Liver (tissue), 3 donors: Measurements from ENCODE around the gene OR8B8.

Experiments
- FOXA1 ChIP-seq: IDR thresholded peaks from 2 replicates; pipeline ENCODE4 v1.6.1; 2016; ENCODE audit warnings: antibody characterized with exemption
- FOXA2 ChIP-seq: IDR thresholded peaks from 2 replicates; pipeline ENCODE4 v1.6.1; 2016; ENCODE audit warnings: antibody characterized with exemption
- GABPA ChIP-seq, 2 donors: IDR thresholded peaks in 1 of 2; conservative IDR thresholded peaks in 1 of 2; 2 replicates each; pipeline ENCODE4 v1.6.1; 2016; ENCODE audit warnings: antibody characterized with exemption in 2 of 2, mild to moderate bottlenecking in 1 of 2, moderate library complexity in 1 of 2
- HNF4A ChIP-seq, 2 donors: conservative IDR thresholded peaks; 2 replicates each; pipeline ENCODE4 v1.6.1; 2016; ENCODE audit warnings: antibody characterized with exemption in 2 of 2, mild to moderate bottlenecking in 2 of 2
- JUND ChIP-seq, 2 donors: IDR thresholded peaks; 2 replicates each; pipeline ENCODE4 v1.6.1; 2016; ENCODE audit warnings: antibody characterized with exemption in 2 of 2
- SP1 ChIP-seq: IDR thresholded peaks from 2 replicates; pipeline ENCODE4 v1.6.1; 2018; ENCODE audit warnings: antibody characterized with exemption, mild to moderate bottlenecking
- TAF1 ChIP-seq: conservative IDR thresholded peaks from 2 replicates; pipeline ENCODE4 v1.6.1; 2016; ENCODE audit warnings: antibody characterized with exemption, mild to moderate bottlenecking
- YY1 ChIP-seq: IDR thresholded peaks from 2 replicates; pipeline ENCODE4 v1.6.1; 2016; ENCODE audit warnings: antibody characterized with exemption, mild to moderate bottlenecking
- TF ChIP-seq, protein P1 (sequence below): fragments of 150-350 bp; IDR thresholded peaks from 2 replicates; pipeline ENCODE4 v1.5.1; 2017; ENCODE audit warnings: improper control_type of control experiment, low read depth, low read length; ENCODE audit not compliant: missing input control
- TF ChIP-seq, protein P2 (sequence below): IDR thresholded peaks from 2 replicates; pipeline ENCODE4 v1.6.1; 2016; ENCODE audit warnings: antibody characterized with exemption
- TF ChIP-seq, protein P3 (sequence below): IDR thresholded peaks from 2 replicates; pipeline ENCODE4 v1.6.1; 2016; ENCODE audit warnings: antibody characterized with exemption
- TF ChIP-seq, protein P4 (sequence below): IDR thresholded peaks from 2 replicates; pipeline ENCODE4 v1.6.1; 2016; ENCODE audit warnings: antibody characterized with exemption
- TF ChIP-seq, protein P5 (sequence below): IDR thresholded peaks from 2 replicates; pipeline ENCODE4 v1.6.1; 2016; ENCODE audit warnings: antibody characterized with exemption, mild to moderate bottlenecking
- donor health status: healthy.
- donor health status: healthy.

DNA sequence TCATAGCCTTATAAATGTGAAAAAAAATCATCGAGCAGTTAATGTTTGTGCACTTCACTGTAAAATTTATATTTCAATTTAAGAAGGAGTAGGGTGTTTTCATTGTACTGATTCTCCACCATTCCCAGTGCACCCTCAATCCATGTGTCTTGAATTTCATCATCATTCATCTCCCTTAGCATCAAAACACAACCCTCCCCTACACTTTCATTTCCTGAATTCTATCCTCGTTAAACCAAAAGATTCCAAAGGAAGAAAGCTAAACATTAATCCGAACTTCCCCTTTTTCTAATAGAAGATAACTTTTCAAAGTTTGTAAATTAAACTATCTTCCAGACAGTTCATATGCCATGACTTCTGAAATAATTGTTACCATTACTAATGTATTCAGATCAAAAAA lies 34.1 kb upstream of the OR8B8 start:
- no peak for TF ChIP-seq TAF1
- TF ChIP-seq, protein P1, sequence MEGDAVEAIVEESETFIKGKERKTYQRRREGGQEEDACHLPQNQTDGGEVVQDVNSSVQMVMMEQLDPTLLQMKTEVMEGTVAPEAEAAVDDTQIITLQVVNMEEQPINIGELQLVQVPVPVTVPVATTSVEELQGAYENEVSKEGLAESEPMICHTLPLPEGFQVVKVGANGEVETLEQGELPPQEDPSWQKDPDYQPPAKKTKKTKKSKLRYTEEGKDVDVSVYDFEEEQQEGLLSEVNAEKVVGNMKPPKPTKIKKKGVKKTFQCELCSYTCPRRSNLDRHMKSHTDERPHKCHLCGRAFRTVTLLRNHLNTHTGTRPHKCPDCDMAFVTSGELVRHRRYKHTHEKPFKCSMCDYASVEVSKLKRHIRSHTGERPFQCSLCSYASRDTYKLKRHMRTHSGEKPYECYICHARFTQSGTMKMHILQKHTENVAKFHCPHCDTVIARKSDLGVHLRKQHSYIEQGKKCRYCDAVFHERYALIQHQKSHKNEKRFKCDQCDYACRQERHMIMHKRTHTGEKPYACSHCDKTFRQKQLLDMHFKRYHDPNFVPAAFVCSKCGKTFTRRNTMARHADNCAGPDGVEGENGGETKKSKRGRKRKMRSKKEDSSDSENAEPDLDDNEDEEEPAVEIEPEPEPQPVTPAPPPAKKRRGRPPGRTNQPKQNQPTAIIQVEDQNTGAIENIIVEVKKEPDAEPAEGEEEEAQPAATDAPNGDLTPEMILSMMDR = no peak
- TF ChIP-seq, protein P2, sequence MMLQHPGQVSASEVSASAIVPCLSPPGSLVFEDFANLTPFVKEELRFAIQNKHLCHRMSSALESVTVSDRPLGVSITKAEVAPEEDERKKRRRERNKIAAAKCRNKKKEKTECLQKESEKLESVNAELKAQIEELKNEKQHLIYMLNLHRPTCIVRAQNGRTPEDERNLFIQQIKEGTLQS = no peak
- TF ChIP-seq, protein P3, sequence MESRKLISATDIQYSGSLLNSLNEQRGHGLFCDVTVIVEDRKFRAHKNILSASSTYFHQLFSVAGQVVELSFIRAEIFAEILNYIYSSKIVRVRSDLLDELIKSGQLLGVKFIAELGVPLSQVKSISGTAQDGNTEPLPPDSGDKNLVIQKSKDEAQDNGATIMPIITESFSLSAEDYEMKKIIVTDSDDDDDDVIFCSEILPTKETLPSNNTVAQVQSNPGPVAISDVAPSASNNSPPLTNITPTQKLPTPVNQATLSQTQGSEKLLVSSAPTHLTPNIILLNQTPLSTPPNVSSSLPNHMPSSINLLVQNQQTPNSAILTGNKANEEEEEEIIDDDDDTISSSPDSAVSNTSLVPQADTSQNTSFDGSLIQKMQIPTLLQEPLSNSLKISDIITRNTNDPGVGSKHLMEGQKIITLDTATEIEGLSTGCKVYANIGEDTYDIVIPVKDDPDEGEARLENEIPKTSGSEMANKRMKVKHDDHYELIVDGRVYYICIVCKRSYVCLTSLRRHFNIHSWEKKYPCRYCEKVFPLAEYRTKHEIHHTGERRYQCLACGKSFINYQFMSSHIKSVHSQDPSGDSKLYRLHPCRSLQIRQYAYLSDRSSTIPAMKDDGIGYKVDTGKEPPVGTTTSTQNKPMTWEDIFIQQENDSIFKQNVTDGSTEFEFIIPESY = no peak
- TF ChIP-seq YY1 = no peak
- no peak for TF ChIP-seq JUND (IDR thresholded peaks at IDR 0.05)
- no peak for TF ChIP-seq FOXA1
- TF ChIP-seq SP1 = no peak
- TF ChIP-seq HNF4A (conservative IDR thresholded peaks at IDR 0.05) = no peak
- no peak for TF ChIP-seq GABPA (IDR thresholded peaks at IDR 0.05 in 1 of 2, conservative IDR thresholded peaks at IDR 0.05 in 1 of 2)
- TF ChIP-seq, protein P4, sequence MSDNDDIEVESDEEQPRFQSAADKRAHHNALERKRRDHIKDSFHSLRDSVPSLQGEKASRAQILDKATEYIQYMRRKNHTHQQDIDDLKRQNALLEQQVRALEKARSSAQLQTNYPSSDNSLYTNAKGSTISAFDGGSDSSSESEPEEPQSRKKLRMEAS = no peak
- no peak for TF ChIP-seq FOXA2
- TF ChIP-seq, protein P5, sequence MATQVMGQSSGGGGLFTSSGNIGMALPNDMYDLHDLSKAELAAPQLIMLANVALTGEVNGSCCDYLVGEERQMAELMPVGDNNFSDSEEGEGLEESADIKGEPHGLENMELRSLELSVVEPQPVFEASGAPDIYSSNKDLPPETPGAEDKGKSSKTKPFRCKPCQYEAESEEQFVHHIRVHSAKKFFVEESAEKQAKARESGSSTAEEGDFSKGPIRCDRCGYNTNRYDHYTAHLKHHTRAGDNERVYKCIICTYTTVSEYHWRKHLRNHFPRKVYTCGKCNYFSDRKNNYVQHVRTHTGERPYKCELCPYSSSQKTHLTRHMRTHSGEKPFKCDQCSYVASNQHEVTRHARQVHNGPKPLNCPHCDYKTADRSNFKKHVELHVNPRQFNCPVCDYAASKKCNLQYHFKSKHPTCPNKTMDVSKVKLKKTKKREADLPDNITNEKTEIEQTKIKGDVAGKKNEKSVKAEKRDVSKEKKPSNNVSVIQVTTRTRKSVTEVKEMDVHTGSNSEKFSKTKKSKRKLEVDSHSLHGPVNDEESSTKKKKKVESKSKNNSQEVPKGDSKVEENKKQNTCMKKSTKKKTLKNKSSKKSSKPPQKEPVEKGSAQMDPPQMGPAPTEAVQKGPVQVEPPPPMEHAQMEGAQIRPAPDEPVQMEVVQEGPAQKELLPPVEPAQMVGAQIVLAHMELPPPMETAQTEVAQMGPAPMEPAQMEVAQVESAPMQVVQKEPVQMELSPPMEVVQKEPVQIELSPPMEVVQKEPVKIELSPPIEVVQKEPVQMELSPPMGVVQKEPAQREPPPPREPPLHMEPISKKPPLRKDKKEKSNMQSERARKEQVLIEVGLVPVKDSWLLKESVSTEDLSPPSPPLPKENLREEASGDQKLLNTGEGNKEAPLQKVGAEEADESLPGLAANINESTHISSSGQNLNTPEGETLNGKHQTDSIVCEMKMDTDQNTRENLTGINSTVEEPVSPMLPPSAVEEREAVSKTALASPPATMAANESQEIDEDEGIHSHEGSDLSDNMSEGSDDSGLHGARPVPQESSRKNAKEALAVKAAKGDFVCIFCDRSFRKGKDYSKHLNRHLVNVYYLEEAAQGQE = no peak
